ENCODE measurements around the gene ADAP1. TPM values are rescaled to one million over a fixed set of nuclear protein-coding genes. Genes with fewer than 3 reads are reported as not detected.

ADAP1 gene
- total RNA-seq, 1 experiment from 2014 or later, result 34.0 TPM

- ChIA-PET RAD21 (ENCODE audit: low non-redundant PET in 1 of 2, low total read pairs in 2 of 2, uncharacterized antibody in 2 of 2, unreplicated experiment in 2 of 2) (no interaction called here), POLR2A (no interaction called here), CTCF (no interaction called here)
- H3K9me2 ChIP-seq (ENCODE audit: insufficient read depth), result no peaks in the 10 kb centered on the region
- H3K27ac ChIP-seq (ENCODE audit: low read depth, low read length), result no peak overlapping the region
- H3K27me3 ChIP-seq (ENCODE audit: insufficient read depth, low read length), result no peaks in the 10 kb centered on the region
- H3K9me3 ChIP-seq (ENCODE audit: control insufficient read depth in 1 of 2, insufficient read depth in 1 of 2, low read depth in 1 of 2, low read length in 2 of 2), result no peaks in the 10 kb centered on the region
- H3K4me2 ChIP-seq (ENCODE audit: low read length), result no peak overlapping the region
- intact Hi-C loops (cut with micrococcal nuclease), result no loop called here
- H3K4me1 ChIP-seq (ENCODE audit: control insufficient read depth in 1 of 2, insufficient read depth in 2 of 2, low read length in 2 of 2), result no peaks in the 10 kb centered on the region
- no peaks in the 10 kb centered on the region for H3K79me2 ChIP-seq (ENCODE audit: insufficient read depth, low read length)
- TF ChIP-seq EZH2phosphoT487 (IDR thresholded peaks at IDR 0.05; ENCODE audit: borderline replicate concordance) (no peak), ELF1 (IDR thresholded peaks at IDR 0.05; ENCODE audit: borderline replicate concordance, low read depth) (no peak), SP1 (IDR thresholded peaks at IDR 0.05; ENCODE audit: low read depth) (no peak), ZBTB33 (IDR thresholded peaks at IDR 0.05; ENCODE audit: extremely low read depth, insufficient replicate concordance, low read length) (no peak), RAD21 (IDR thresholded peaks at IDR 0.05; ENCODE audit: low read depth) (no peak), TCF7L2 (IDR thresholded peaks at IDR 0.05; ENCODE audit: borderline replicate concordance, extremely low read depth, insufficient read depth, insufficient read length) (no peak), JUND (IDR thresholded peaks at IDR 0.05) (no peak), REST (IDR thresholded peaks at IDR 0.05; ENCODE audit: low read depth) (no peak), EZH2 (IDR thresholded peaks at IDR 0.05) (no peak), ZFX (IDR thresholded peaks at IDR 0.05) (no peak), POLR2AphosphoS5 (IDR thresholded peaks at IDR 0.05; ENCODE audit: low read depth, low read length) (no peak), SIN3A (IDR thresholded peaks at IDR 0.05; ENCODE audit: low read depth) (no peak), CBX3 (IDR thresholded peaks at IDR 0.05; ENCODE audit: low read depth) (no peak), FOSL1 (IDR thresholded peaks at IDR 0.05; ENCODE audit: low read depth) (no peak), ZNF274 (IDR thresholded peaks at IDR 0.05; ENCODE audit: low read depth, low read length) (no peak), EGR1 (IDR thresholded peaks at IDR 0.05; ENCODE audit: low read depth) (no peak), POLR2A (IDR thresholded peaks at IDR 0.05; ENCODE audit: borderline replicate concordance, extremely low read depth, insufficient read depth, insufficient read length) (no peak), MAX (IDR thresholded peaks at IDR 0.05) (no peak)
- TF ChIP-seq, protein P1, sequence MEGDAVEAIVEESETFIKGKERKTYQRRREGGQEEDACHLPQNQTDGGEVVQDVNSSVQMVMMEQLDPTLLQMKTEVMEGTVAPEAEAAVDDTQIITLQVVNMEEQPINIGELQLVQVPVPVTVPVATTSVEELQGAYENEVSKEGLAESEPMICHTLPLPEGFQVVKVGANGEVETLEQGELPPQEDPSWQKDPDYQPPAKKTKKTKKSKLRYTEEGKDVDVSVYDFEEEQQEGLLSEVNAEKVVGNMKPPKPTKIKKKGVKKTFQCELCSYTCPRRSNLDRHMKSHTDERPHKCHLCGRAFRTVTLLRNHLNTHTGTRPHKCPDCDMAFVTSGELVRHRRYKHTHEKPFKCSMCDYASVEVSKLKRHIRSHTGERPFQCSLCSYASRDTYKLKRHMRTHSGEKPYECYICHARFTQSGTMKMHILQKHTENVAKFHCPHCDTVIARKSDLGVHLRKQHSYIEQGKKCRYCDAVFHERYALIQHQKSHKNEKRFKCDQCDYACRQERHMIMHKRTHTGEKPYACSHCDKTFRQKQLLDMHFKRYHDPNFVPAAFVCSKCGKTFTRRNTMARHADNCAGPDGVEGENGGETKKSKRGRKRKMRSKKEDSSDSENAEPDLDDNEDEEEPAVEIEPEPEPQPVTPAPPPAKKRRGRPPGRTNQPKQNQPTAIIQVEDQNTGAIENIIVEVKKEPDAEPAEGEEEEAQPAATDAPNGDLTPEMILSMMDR (IDR thresholded peaks at IDR 0.05 in 2 of 3, conservative IDR thresholded peaks at IDR 0.05 in 1 of 3; ENCODE audit: borderline replicate concordance in 1 of 3, insufficient read depth in 1 of 3, low read depth in 2 of 3, low read length in 2 of 3), result no peak
- TF ChIP-seq, protein P2, sequence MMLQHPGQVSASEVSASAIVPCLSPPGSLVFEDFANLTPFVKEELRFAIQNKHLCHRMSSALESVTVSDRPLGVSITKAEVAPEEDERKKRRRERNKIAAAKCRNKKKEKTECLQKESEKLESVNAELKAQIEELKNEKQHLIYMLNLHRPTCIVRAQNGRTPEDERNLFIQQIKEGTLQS (IDR thresholded peaks at IDR 0.05), result no peak
- no peak for DNase-seq (ENCODE audit: low read depth, low spot score)
- peaks cover 8 to 31% of the 10 kb centered on the region in 2 experiments; a peak in 3 of 4 replicates for H3K36me3 ChIP-seq (ENCODE audit: control insufficient read depth in 1 of 2, insufficient read depth in 2 of 2, low read length in 2 of 2)
- H3K4me3 ChIP-seq (replicated peaks in 1 of 2; ENCODE audit: low read depth in 1 of 2, low read length in 2 of 2), result no peak overlapping the region
- H4K20me1 ChIP-seq (ENCODE audit: insufficient read depth), result no peaks in the 10 kb centered on the region
- H2AFZ ChIP-seq (ENCODE audit: low read depth, low read length, poor library complexity, severe bottlenecking), result no peak overlapping the region
- no peak for ATAC-seq
- BruUV-seq (replicated peaks), result no TSS peak
- H3K9ac ChIP-seq (ENCODE audit: low read length), result no peak overlapping the region
Measured at GRCh38 chr7:894927-895450, 59.5 kb downstream of the ADAP1 start.
